Right lobe of liver (tissue), 6 donors: ENCODE measurements around the gene PLD5. TPM values are rescaled to one million over a fixed set of nuclear protein-coding genes. Genes with fewer than 3 reads are reported as not detected.
"Not testable (repeated sequence)": the region's sequence is repeated elsewhere in the genome, so short reads cannot be mapped to it uniquely, and the experiment has no call there.

Source experiments
- ATAC-seq, 4 donors: fragments of 200-7000 bp; cut with Tn5 transposase; one replicate each; pipeline ENCODE4 v1.9.1; 2020; ENCODE audit warnings: mild to moderate bottlenecking in 4 of 4, moderate library complexity in 4 of 4
- DNase-seq, 3 donors: peaks; one replicate each; pipeline ENCODE4 v3.0.0-alpha.2; 2020
- H3K27ac ChIP-seq, 3 donors: fragments of 200-600 bp; one replicate each; pipeline ENCODE4 v1.8.0; 2022
- H3K27me3 ChIP-seq, 2 donors: fragments of 200-600 bp; one replicate each; pipeline ENCODE4 v1.8.0; 2022
- H3K36me3 ChIP-seq, 4 donors: fragments of 200-600 bp; sonication (generic) in 1 of 4; one replicate each; pipeline versions ENCODE4 v1.5.1 to v1.8.0; 2017 to 2022; ENCODE audit warnings: control low read depth in 1 of 4
- H3K4me1 ChIP-seq, 4 donors: fragments of 200-600 bp; sonication (generic) in 1 of 4; one replicate each; pipeline versions ENCODE4 v1.5.1 to v1.8.0; 2017 to 2022; ENCODE audit warnings: control low read depth in 1 of 4
- H3K4me3 ChIP-seq, 3 donors: fragments of 200-600 bp; one replicate each; pipeline ENCODE4 v1.8.0; 2022
- H3K9me3 ChIP-seq, 4 donors: fragments of 200-600 bp; sonication (generic) in 1 of 4; one replicate each; pipeline versions ENCODE4 v1.5.1 to v1.8.0; 2017 to 2022; ENCODE audit warnings: control low read depth in 1 of 4
- POLR2A ChIP-seq: fragments of 450-650 bp; IDR thresholded peaks from one replicate; pipeline ENCODE4 v1.6.1; 2017; ENCODE audit warnings: antibody characterized with exemption, mild to moderate bottlenecking
- WGBS: methylation state at CpG from one replicate; pipeline ENCODE4 v1.1.6; 2018; ENCODE audit warnings: low coverage, low lambda C conversion rate; ENCODE audit not compliant: insufficient coverage; ENCODE audit errors: missing lambda C conversion rate; 5-methylcytosine and 5-hydroxymethylcytosine counted together
- intact Hi-C, 2 donors: fragments of 100-400 bp; cut with DNase I; formaldehyde crosslinking; loops; one replicate each; pipeline versions ENCODE4 v1.11.2 to v1.14.1; 2022
- total RNA-seq, 6 experiments: library from RNA; depleted of rRNA in 2 of 6; stranded (reverse); fragments of >200 nt in 2 of 6; fragmentation: NEBNext Ultra II Directional in 3 of 6; extraction: Animal tissue kit (Norgen Biotek cat#: 25700) in 3 of 6; gene quantifications; one replicate each; pipeline versions ENCODE4 v1.1.0 to v1.2.4, GENCODE V29; 2016 to 2023
- TF ChIP-seq, protein P1 (sequence below), 4 donors: fragments of 200-600 bp in 3 of 4; fragments of 450-650 bp in 1 of 4; IDR thresholded peaks; one replicate each; pipeline versions ENCODE4 v1.5.1 to v1.8.0; 2016 to 2022; ENCODE audit warnings: antibody characterized with exemption in 4 of 4, mild to moderate bottlenecking in 2 of 4
- donor health status: DM: no; HTN: yes; CAD: no.
- donor health status: DM: no; HTN: no; CAD: no.
- donor health status: DM: no; HTN: no; CAD: no.
- donor health status: DM: no; HTN: yes; CAD: no.
- donor health status: DM: no; HTN: yes; CAD: no.

PLD5 gene
- total RNA-seq, 6 experiments from 2014 or later: 0.07 to 0.26 (median 0.15) TPM; not detected in 3

GRCh38 chr1:242065813-242066212, 458.7 kb downstream of the PLD5 start:
- WGBS: 50% methylated on average over 2 of the region's 2 CpGs
- no peak for ATAC-seq
- Histone ChIP-seq H3K9me3 (no peaks in the 10 kb centered on the region), H3K4me1 (no peaks in the 10 kb centered on the region), H3K27me3 (no peaks in the 10 kb centered on the region), H3K27ac (no peak overlapping the region), H3K36me3 (no peaks in the 10 kb centered on the region), H3K4me3 (no peak overlapping the region)
- no peak for TF ChIP-seq POLR2A
- TF ChIP-seq, protein P1, sequence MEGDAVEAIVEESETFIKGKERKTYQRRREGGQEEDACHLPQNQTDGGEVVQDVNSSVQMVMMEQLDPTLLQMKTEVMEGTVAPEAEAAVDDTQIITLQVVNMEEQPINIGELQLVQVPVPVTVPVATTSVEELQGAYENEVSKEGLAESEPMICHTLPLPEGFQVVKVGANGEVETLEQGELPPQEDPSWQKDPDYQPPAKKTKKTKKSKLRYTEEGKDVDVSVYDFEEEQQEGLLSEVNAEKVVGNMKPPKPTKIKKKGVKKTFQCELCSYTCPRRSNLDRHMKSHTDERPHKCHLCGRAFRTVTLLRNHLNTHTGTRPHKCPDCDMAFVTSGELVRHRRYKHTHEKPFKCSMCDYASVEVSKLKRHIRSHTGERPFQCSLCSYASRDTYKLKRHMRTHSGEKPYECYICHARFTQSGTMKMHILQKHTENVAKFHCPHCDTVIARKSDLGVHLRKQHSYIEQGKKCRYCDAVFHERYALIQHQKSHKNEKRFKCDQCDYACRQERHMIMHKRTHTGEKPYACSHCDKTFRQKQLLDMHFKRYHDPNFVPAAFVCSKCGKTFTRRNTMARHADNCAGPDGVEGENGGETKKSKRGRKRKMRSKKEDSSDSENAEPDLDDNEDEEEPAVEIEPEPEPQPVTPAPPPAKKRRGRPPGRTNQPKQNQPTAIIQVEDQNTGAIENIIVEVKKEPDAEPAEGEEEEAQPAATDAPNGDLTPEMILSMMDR (IDR thresholded peaks at IDR 0.05): no peak
- intact Hi-C loops: no loop called here
- no peak for DNase-seq

DNA sequence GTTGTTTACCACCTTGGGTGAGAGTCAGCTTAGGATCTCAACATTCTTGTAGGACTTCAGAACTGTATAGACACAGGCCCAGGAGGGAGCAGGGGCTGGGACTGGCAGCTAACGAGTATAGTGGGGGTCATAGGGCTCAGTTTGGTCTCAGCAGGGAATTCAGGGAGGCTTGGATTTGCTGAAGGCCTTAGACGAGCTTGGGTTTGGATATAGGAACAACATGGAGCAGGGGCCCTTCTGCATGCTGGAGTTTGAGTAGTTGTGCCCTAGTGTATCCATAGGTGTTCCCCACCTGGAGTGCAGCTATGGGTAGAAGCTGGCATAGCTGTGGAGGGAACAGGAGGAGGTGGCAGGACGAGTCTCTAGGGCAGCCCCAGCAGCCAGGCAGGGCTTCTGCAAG, 462.2 kb downstream of the PLD5 start:
- Histone ChIP-seq H3K9me3 (no peaks in the 10 kb centered on the region), H3K4me1 (no peaks in the 10 kb centered on the region), H3K27me3 (no peaks in the 10 kb centered on the region), H3K27ac (no peak overlapping the region), H3K36me3 (no peaks in the 10 kb centered on the region), H3K4me3 (no peak overlapping the region)
- intact Hi-C loops: no loop called here
- WGBS: 17% methylated on average over 1 of the region's 3 CpGs
- no peak for DNase-seq
- TF ChIP-seq, protein P1 (IDR thresholded peaks at IDR 0.05): no peak
- no peak for TF ChIP-seq POLR2A
- ATAC-seq: no peak

- Histone ChIP-seq H3K27ac (no peak overlapping the region), H3K27me3 (no peaks in the 10 kb centered on the region), H3K4me1 (no peaks in the 10 kb centered on the region), H3K36me3 (no peaks in the 10 kb centered on the region), H3K4me3 (no peak overlapping the region), H3K9me3 (no peaks in the 10 kb centered on the region)
- no peak for TF ChIP-seq POLR2A
- TF ChIP-seq, protein P1 (IDR thresholded peaks at IDR 0.05): no peak
- DNase-seq (no peak), ATAC-seq (no peak)
- 73% methylated on average over 11 of the region's 11 CpGs for WGBS
- intact Hi-C loops: no loop called here
Measured at GRCh38 chr1:242059976-242060375, 464.5 kb downstream of the PLD5 start.

DNA sequence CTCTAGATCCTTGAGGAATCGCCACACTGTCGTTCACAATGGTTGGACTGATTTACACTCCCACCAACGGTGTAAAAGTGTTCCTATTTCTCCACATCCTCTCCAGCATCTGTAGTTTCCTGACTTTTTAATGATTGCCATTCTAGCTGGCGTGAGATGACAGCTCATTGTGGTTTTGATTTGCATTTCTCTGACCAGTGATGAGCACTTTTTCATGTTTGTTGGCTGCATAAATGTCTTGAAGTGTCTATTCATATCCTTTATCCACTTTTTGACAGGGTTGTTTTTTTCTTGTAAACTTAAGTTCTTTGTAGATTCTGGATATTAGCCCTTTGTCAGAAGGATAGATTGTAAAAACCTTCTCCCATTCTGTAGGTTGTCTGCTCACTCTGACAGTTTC, 465.9 kb downstream of the PLD5 start:
- intact Hi-C loops, H3K27ac ChIP-seq, ATAC-seq, H3K4me3 ChIP-seq, H3K9me3 ChIP-seq, H3K27me3 ChIP-seq, DNase-seq, H3K4me1 ChIP-seq, H3K36me3 ChIP-seq: not testable (repeated sequence)
- 45% methylated on average over 4 of the region's 4 CpGs for WGBS

GRCh38 chr1:242058181-242058580, 466.3 kb downstream of the PLD5 start:
- H3K9me3 ChIP-seq: not testable (repeated sequence)
- WGBS: 86% methylated on average over 3 of the region's 3 CpGs

DNA sequence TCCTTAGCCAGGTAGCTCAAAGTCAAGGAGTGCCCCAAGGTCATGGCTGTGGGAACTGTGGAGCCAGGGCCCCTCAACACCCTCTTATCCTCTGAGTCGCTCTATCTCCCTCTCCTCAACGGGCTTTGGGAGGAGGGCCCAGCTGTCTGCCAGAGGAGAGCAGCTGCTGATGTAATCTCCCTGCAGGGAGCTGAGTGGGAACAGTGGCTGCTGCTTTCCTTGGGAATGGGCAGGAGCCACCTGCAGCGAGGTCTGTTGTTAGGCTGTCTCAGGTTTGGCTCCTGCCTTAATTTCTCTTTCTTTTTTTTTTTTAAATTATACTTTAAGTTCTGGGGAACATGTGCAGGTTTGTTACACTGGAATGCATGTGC, 466.8 kb downstream of the PLD5 start:
- H3K4me3 ChIP-seq: no peak overlapping the region
- 58% methylated on average over 1 of the region's 3 CpGs for WGBS
- no peaks in the 10 kb centered on the region for H3K9me3 ChIP-seq
- no peaks in the 10 kb centered on the region for H3K27me3 ChIP-seq
- DNase-seq: no peak
- H3K27ac ChIP-seq: no peak overlapping the region
- no peaks in the 10 kb centered on the region for H3K36me3 ChIP-seq
- intact Hi-C loops: no loop called here
- no peaks in the 10 kb centered on the region for H3K4me1 ChIP-seq
- TF ChIP-seq POLR2A: no peak
- TF ChIP-seq, protein P1 (IDR thresholded peaks at IDR 0.05): no peak
- ATAC-seq: no peak

More at GRCh38 chr1:242058181-242058580, 466.3 kb downstream of the PLD5 start:
- H3K27me3 ChIP-seq, H3K27ac ChIP-seq, DNase-seq, H3K36me3 ChIP-seq, ATAC-seq, H3K4me3 ChIP-seq, intact Hi-C loops, H3K4me1 ChIP-seq: not testable (repeated sequence)
